COLO668 (cell line): ENCODE measurements around the gene MTHFS.
A peak's percentile ranks its signal among the peaks of the same experiment; 100 is the strongest.

Experiments used
- DNase-seq: peaks from one replicate; lab custom pipeline; 2025; ENCODE audit not compliant: unreplicated experiment; lab: John Stamatoyannopoulos, UW

Gene MTHFS

DNA sequence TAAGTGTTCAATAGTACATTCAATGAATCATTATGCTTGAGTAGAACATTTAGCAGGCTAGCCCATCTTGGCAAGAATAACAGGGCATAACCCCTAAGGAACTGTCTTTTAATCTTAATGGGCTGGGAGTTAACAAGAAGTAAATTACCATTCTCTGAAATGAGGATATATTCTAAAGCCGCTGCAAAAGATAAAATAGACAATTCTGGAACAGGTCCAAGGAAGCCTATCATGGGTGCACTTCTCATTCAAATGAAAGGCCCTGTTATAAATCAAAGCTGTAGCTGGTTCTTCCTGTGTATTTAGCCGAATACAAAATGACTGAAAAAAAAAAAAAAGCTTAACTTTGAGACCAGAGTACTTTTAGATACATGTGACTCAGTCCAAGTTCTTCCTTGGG, 15.6 kb downstream of the MTHFS start:
- no peak for DNase-seq

DNA sequence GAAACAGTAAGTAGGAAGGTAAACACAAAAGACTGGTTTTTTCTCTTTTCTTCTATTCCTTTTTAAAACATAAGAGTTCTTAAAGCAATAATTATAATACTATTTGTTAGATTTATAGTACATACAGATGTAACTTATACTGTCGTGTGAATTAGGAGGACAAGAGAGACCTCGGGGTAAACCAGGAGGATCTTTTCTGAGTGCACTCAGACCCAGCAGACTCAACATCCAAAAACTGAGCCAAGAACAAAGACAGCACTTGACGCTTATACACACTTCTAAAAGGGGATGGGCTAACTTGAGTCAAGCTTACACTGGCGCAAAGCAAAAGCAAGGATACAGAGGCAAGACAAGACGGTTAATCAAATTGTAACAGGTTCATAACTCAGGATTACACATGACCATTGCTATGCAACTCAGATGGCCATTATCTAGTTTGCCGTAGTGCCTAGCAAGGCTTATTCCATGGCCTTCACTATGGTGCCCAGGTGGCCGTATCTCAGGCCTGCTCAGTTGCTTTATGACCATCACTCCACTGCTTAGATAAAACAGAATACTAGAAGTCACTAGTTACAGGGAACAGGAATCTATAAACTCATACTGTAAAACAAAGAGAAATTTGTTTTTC, 18.6 kb downstream of the MTHFS start:
- no peak for DNase-seq

DNA sequence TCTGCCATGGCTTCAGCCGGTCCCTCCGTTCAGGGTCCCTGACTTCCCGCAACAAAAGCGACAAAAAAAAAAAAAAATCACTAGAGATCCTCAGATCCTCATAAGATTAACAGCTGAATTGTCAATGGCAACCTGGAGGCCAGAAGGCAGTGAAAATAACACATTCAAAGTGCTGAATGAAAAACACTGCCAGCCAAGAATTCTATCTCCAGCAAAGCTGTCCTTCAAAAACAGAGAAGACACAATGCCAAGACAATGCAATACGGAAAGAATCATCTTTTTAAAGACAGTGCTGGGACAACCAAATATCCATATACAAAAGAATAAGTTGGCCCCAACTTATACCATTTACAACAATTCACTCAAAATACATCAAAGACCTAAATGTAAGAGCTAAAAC, 21.6 kb downstream of the MTHFS start:
- DNase-seq = no peak

DNA sequence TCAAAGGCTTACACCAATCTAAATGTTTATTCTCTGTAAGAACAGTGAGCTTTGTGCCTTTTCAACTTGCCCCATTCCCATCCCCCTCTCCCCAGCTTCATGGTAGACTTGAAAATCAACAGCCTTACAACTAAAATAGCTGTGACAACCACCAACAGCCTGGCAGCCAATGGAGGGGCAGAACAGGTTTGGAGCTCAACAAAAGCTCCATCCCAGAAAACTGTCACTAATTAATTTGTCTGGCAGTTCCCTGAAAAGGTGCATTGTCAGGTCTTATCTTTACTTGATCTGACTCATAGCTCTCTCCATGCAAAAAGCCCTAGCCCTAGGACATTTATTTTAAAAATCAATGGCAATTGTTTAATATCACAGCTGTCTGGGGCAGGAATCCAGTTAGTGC, 22.6 kb downstream of the MTHFS start:
- DNase-seq = no peak

DNA sequence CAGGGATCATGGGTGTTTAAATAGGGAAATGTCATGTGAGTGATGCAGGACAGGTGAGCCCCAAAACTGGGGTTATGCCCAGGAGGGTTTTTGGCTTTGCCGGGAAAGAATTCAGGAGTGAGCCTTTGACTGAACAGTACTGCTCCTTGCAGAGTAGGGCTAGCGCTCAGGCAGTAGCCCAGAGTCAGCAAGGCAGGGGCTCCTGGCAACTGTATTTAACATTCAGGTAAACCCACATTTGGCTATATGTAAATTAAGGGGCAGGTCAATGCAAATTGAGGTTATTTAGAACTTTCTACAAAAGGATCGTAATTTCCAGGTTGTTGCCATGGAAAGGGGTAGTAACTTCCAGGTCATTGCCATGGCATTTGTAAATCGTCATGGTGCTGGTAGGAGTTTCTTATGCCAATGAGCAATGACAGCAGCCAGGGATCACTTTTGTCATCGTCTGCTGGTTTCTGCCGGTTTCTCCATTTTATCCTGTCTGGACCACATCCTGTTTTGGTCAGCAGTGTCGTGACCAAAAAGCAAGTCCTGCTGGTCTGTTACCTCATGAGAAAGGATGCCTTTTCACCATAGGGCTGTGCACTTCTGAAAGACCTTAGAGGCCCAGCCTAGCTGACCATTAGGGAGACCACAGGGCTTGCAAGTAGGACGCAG, 24.3 kb downstream of the MTHFS start:
- no peak for DNase-seq

DNA sequence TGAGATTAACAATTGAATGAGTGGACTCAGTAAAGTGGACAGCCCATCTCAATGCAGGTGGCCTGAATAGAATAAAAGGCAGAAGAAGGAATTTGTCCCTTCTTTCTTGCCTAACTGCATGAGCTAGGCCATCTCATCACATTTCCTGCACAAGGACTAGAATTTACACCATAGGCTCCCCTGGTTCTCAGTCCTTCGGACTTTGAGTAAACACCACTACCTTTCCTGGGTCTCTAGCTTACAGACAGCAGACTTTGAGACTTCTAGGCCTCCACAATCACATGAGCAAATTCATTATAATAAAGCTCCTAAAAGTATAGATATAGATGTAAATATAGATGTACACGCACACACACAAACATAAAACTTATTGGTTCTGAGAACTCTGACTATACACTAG, 28.3 kb downstream of the MTHFS start:
- no peak for DNase-seq

DNA sequence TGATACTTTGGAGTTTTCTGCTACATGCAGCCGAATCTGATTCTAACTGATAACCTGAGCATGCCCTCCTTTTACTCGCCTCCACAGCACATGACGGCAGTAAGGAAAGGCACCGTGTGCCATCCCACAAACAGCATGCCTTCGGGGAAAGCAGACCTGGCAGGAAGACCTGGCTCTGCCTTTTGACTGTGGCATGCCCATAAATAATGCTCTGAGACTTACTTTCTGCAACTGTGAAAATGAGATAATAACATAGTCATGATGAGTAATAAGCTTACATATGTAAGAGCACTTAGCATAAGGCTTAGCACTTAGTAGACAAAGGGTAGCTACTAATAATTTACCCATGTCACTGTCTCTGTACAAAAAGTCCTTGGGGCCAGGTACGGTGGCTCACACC, 32.9 kb downstream of the MTHFS start:
- no peak for DNase-seq

DNA sequence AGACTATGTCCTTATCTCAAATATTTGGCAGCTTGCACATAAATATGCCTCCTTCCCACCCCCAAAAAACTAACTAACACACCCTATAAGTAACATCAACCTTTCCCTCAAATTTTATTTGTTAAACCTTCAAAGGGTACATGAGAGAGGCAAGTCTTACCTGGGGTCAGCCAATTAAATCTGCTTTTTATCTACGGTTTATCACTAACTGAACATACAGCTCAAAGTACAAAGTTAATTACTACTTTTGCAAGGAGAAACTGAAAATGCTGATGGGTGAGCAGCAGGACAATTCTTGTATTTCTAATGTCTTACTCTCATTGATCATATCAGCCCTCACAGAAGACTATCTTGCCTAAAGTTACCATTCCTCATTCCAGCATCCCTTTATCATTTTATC, 34.6 kb downstream of the MTHFS start:
- no peak for DNase-seq

DNA sequence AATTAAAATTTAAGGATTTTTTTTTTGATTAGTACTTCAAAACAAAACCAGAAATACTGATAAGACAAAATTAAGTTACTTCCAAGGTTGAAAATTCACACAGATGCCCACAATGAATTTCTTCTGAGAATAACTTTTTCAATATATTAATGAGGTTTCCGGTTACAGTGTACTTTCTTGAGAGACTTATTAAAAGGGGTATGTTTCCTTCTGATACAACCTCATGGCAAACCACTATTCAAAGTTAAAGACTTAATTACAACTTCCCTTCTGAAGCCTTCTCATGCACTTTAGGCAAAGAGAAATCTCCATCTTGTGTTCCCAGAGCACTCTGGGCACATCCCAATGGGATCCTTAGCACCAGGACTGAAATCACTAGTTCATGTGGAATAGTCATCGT, 36.2 kb downstream of the MTHFS start:
- no peak for DNase-seq

DNA sequence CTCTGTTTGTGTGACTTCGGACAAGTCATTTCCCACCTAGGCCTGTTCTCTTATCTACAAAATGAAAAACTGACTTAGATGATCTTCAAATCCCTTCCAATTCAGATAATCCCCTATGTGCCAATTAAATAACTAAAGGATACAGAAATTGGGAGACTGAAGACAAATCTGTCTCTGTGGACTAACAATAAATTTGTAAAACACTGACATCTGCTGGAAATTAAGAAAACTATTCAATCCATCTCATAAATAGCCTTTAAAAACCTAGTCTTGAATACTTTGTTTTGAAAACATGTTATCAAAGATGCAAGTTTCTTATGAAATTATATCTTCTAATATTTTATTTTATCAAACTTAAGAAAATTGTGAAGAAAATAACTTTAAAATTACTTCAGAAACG, 38.3 kb downstream of the MTHFS start:
- no peak for DNase-seq

DNA sequence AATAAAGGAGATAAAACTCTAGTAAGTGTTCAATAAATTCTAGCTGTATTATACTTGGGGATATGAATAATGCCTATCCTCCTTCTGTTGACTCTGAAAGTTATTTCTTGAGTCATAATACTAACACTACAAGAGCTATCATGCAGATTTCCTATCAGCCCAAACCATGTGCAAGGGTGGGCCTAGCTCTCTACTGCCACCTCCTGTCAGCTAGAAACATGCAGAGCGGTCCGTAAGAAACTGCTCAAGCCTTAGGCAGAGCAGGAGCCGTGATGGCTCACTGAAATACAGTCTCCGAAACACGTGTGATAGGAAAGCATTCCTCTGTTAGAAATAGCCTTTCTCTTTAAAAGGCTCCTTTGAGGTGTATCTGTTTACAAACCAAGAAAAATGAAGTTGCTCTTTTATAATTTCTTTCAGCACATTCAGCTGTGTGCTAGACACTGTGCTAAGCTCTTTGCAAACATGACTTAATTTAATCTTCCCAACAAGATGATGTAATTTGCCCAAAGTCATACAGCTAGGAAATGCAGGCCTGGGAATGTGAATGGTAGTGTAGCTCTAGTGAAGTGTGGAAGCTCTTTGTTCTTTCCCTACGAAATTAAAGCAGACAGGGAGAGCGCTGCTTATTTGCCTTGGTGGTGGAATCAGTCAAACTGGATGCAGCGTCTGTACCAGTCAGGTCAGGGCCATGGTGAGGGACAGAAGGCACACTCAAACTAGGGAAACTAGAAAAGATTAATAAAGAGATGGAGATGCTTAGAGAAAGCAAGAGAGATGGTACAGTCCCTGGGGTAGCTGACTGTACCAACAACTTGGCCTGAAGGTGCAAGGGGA, 43.1 kb downstream of the MTHFS start:
- DNase-seq = peak; percentile 26

DNA sequence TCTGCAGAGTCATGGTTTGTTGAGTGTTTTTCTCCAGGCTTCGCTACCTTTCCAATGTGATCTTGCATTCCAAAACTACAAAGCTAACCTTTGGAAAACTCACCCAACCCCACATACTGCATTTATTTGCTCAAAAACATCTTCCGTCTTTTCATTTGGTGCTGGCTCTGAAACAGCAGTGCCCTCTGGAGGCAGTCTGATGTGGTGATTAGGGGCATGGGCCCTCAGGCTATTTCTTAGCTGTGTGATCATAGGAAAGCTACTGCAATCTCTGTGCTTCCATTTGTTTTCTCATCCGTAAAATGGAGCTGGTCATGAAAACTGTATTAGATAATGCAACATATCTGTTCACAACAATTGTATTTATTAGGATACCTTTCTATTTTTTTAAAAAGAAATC, 47.0 kb downstream of the MTHFS start:
- DNase-seq = peak; percentile 5

DNA sequence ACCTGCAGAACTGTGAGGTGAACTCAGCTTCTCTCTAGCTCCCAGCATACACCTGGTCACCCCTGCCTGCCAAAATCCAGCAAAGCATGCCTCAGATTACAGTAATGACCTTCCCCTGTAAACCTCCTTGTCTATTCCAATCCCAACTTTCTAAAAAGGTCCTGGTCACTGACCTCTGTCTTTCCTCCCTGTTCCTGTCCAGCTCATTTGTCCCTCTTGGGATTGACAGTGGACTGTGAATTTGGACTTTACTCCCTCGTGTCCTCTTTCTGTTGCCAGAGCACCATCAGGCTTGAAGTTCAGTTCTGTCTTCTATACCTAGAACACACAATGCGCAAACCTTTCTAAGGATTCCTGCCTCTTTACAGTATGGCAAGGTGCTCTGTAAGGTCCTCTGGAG, 50.3 kb downstream of the MTHFS start:
- DNase-seq = no peak

DNA sequence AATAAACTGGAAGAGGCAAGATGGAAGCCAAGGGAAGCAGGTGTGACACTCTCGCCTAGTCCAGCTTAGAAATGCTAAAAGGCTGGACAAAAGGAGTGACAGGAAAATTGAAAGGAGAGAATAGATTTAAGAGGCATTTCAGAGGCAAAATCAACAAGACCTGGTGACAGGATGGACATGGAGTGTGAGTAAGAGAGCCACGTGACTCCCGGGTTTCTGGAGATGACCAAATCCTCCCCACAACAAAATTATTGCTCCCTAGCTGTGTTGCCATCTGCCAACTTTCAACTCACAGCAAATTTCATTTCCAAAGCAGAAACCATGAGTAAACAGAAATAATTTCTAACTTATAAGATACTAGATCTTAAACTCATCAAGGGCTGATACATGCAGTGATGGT, 52.6 kb downstream of the MTHFS start:
- DNase-seq = no peak

DNA sequence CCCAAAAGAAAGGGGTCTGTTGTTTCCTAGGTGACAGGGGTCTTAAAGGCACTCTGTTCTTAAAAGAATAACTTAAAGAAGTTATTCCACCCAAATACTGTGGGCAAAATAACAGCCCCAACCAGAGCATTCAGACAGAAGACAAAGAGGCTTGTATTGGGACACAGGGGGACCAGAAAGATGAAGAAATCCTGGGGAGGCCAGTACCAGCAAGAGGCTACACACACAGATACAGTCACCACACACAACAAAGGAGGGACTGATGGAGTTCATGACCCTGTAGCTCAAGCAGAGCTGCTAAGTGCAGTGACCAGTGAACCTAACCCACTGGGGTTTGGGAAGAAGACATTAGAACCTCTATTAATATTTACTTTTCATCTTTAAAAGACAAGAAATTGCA, 59.0 kb downstream of the MTHFS start:
- no peak for DNase-seq

DNA sequence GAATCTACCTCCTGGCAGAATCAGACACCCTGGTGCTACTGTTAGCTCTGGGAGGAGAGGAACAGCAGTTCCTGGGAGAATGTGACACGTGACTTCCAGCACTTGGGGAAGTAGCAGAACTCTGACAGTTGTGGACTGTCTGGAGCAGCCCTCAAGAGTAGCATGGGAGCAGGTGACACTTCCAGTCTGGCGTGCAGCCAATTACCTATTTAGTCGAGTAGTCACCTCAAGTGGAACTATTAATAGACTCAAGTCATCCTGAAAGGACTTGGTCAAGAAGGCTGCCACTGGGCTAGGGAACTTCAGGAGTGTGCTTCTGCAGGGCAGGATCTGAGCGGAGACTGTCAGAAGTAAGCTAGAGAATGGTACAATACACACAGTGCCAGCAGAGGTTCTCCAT, 62.3 kb downstream of the MTHFS start:
- peak; percentile 51 for DNase-seq

DNA sequence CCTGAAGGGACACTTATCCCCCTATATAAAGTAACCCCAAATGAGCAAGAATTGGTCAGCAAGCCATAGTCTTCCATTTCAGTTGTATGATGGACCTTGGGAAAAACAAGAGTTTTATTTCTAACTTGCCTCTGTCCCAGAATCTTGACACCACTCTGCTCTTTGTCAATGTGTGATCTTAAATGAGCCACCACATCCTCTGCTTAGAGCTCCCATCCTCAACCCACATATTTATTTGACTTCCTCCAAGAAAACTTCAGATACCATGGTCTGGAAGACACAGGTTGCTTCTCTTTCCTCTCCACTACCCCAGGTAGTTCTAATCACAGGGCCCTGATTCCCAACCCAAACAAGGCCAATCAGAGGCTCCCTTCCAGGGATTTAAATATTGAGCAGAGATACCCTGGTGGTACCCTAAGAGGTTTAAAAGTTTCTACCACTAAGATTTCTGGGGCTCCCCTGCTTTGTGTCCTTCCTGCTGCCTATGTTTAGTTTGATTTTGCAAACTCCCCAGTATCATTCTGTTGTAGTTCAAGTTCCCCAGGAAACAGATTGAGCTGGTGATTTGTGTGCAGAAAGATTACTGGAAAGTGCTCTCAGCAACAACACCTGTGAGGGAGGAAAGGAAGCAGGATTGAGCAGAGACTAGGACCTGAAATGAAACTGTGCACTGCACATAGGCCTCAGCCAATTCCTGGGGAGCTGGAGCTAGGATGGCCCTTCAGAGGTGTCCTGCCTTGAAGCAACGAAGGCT, 64.3 kb downstream of the MTHFS start:
- DNase-seq = no peak

DNA sequence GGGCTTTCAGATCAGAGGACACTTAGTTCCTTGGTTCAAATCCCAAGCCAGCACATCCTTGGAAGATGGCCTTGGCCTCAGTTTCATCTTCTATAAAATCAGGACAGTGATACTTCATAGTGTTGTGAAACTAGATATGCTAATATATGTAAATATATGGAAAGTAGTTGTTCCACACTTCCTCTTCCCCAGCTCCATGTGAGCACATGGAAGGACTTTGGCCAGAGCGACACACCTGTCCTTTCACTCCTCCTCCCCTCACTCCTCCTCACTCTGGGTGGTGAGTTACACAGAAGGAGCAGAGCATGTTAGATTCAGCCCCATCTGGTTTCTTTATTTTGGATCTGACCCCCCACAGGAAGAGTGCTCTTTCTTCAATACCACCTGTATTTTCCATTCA, 65.2 kb downstream of the MTHFS start:
- no peak for DNase-seq

DNA sequence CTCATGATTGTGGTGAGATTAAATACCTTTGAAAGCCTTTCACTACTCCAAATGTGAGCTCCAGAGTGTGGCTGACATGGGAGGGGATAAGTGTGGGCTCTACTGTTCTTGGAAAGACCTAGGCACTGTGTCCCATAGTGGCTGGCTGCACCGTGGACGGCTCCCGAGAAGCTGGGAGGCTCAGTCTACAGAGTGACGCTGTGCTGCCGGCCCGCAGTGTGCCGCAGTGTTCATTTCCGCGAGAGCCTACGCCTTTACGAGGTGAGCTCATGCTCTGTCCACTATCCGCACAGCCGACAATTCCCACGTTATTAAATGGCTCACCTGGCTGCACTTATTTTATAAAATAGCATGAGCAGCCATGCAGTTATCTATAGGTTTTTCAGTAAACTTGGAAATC, 66.9 kb downstream of the MTHFS start:
- no peak for DNase-seq

DNA sequence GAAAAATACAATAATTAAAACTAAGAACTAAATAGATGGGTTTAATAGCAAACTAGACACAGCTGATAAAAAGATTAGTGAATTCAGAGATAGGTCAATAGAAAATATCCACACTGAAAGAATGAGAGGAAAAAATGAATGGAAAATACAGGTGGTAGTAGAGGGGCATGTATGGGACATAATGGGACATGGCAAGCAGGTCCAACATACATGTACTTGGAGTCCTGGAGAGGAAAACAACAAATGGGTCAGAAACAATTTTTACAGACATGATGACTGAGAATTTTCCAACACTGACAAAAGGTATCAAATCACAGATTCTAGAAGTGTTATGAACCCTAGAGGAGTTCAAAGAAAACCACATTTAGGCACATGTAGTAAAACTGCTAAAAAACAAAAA, 68.4 kb downstream of the MTHFS start:
- no peak for DNase-seq

DNA sequence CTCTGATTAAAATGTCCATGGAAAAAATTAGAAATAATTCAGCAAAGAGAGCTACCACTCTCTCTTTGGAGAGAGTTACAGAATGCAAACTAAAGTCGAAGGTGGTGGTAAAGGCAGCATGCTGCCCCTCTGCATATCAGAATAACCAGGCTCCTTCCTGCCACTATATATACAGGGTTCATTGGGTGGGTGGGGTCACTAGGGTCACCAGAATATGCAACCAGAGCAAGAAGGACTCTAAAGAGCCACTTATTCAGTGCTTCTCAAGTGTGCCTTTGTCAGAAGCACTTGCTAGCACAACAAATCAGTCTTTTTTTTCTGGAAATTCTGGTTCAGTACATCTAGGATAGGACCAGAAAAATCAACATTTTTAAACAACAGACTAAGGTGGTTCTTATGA, 70.0 kb downstream of the MTHFS start:
- DNase-seq = no peak
